ENCODE data around the gene TRIM39.

The TRIM39 gene

GRCh38 chr6:30357678-30358540 is 31.2 kb downstream of the TRIM39 start (continued):
- TF ChIP-seq ZNF707 (tag by site-specific recombination; IDR thresholded peaks at IDR 0.05) (no peak), HOXD13 (CRISPR knock-in tag; IDR thresholded peaks at IDR 0.05; ENCODE audit: borderline replicate concordance) (no peak), ZIC2 (tag by site-specific recombination; IDR thresholded peaks at IDR 0.05) (peak; percentile 34), WT1 (tag by site-specific recombination; IDR thresholded peaks at IDR 0.05) (0 out of 2 replicates have a peak, but pooled peaks have one; percentile 16), GLIS1 (tag by site-specific recombination; IDR thresholded peaks at IDR 0.05) (peak; percentile 55; the same call in 1 of the 2 replicates), ZNF488 (tag by site-specific recombination; IDR thresholded peaks at IDR 0.05) (no peak), ZNF521 (tag by site-specific recombination; IDR thresholded peaks at IDR 0.05) (no peak), ZSCAN4 (tag by site-specific recombination; IDR thresholded peaks at IDR 0.05) (no peak; the same call in 1 of the 2 replicates), ZNF600 (tag by site-specific recombination; IDR thresholded peaks at IDR 0.05) (peak; percentile 51; the same call in 1 of the 2 replicates), SP2 (tag by site-specific recombination; IDR thresholded peaks at IDR 0.05) (peak; percentile 33), ZNF571 (tag by site-specific recombination; IDR thresholded peaks at IDR 0.05) (no peak), GLIS2 (tag by site-specific recombination; IDR thresholded peaks at IDR 0.05) (peak; percentile 94), ZNF777 (tag by site-specific recombination; IDR thresholded peaks at IDR 0.05; ENCODE audit: borderline replicate concordance) (peak; percentile 98), ZNF362 (tag by site-specific recombination; IDR thresholded peaks at IDR 0.05) (peak; percentile 50; the same call in 1 of the 2 replicates), ZNF501 (tag by site-specific recombination; IDR thresholded peaks at IDR 0.05) (no peak), ZEB2 (tag by site-specific recombination; IDR thresholded peaks at IDR 0.05) (peak; percentile 68), ZNF138 (tag by site-specific recombination; IDR thresholded peaks at IDR 0.05; ENCODE audit: borderline replicate concordance) (no peak), ZNF654 (tag by site-specific recombination; IDR thresholded peaks at IDR 0.05; ENCODE audit: low read depth) (peak; percentile 90), ZNF18 (tag by site-specific recombination; IDR thresholded peaks at IDR 0.05) (no peak), ZNF548 (tag by site-specific recombination; IDR thresholded peaks at IDR 0.05) (no peak), ZNF394 (tag by site-specific recombination; IDR thresholded peaks at IDR 0.05; ENCODE audit: borderline replicate concordance) (peak; percentile 37; the same call in 1 of the 2 replicates), PRDM4 (tag by site-specific recombination; IDR thresholded peaks at IDR 0.05) (peak; percentile 65), ZFP37 (tag by site-specific recombination; IDR thresholded peaks at IDR 0.05) (0 out of 2 replicates have a peak, but pooled peaks have one; percentile 25), ZNF16 (tag by site-specific recombination; IDR thresholded peaks at IDR 0.05; ENCODE audit: low read depth) (no peak), YY2 (tag by site-specific recombination; IDR thresholded peaks at IDR 0.05) (no peak; the same call in 1 of the 2 replicates), ZNF2 (tag by site-specific recombination; IDR thresholded peaks at IDR 0.05) (0 out of 2 replicates have a peak, but pooled peaks have one; percentile 40), SP3 (tag by site-specific recombination; IDR thresholded peaks at IDR 0.05) (peak; percentile 53), EGR2 (tag by site-specific recombination; IDR thresholded peaks at IDR 0.05; ENCODE audit: low read depth) (0 out of 2 replicates have a peak, but pooled peaks have one; percentile 23), ZNF530 (tag by site-specific recombination; IDR thresholded peaks at IDR 0.05; ENCODE audit: low read depth) (no peak), ZNF426 (tag by site-specific recombination; IDR thresholded peaks at IDR 0.05) (no peak)
